Loucy (cell line): Measurements from ENCODE around the gene JPH3.

Experiments
- H2AFZ ChIP-seq: fragments of 200-600 bp; sonication (generic); 2 replicates; pipeline ENCODE4 v1.6.0; 2016; ENCODE audit warnings: antibody characterized with exemption, mild to moderate bottlenecking, low read length, moderate library complexity
- H3F3A ChIP-seq: fragments of 200-600 bp; 2 replicates; pipeline ENCODE4 v1.6.0; 2016; ENCODE audit warnings: antibody characterized with exemption, low read depth, mild to moderate bottlenecking
- H3K27me3 ChIP-seq: fragments of 200-600 bp; sonication (generic); 2 replicates; pipeline ENCODE4 v1.6.1; 2014; ENCODE audit warnings: low read length, mild to moderate bottlenecking; ENCODE audit not compliant: insufficient read depth, poor library complexity, severe bottlenecking
- H3K36me3 ChIP-seq: fragments of 200-600 bp; sonication (generic); 2 replicates; pipeline ENCODE4 v1.6.1; 2016; ENCODE audit warnings: low read length; ENCODE audit not compliant: insufficient read depth
- H3K4me1 ChIP-seq: fragments of 200-600 bp; sonication (generic); 2 replicates; pipeline ENCODE4 v1.5.1; 2014; ENCODE audit warnings: low read length, mild to moderate bottlenecking; ENCODE audit not compliant: insufficient read depth, poor library complexity, severe bottlenecking
- H3K4me2 ChIP-seq: fragments of 200-600 bp; sonication (generic); 2 replicates; pipeline ENCODE4 v1.6.0; 2014; ENCODE audit warnings: antibody characterized with exemption, low read length, low read depth, mild to moderate bottlenecking; ENCODE audit not compliant: poor library complexity, severe bottlenecking
- H3K4me3 ChIP-seq: fragments of 200-600 bp; sonication (generic); 2 replicates; pipeline ENCODE4 v1.5.1; 2014; ENCODE audit warnings: low read length, mild to moderate bottlenecking, mixed read lengths; ENCODE audit not compliant: poor library complexity, severe bottlenecking
- H3K79me2 ChIP-seq: fragments of 200-600 bp; sonication (generic); 2 replicates; pipeline ENCODE4 v1.6.1; 2014; ENCODE audit warnings: low read length; ENCODE audit not compliant: insufficient read depth
- H3K9ac ChIP-seq: fragments of 200-600 bp; sonication (generic); 2 replicates; pipeline ENCODE4 v1.6.0; 2014; ENCODE audit warnings: mild to moderate bottlenecking, low read depth, low read length, moderate library complexity; ENCODE audit not compliant: poor library complexity, severe bottlenecking
- H3K9me2 ChIP-seq: fragments of 200-600 bp; sonication (generic); replicated peaks from 2 replicates; pipeline ENCODE4 v1.6.1; 2016; ENCODE audit warnings: low read depth, low read length, mixed read lengths
- H3K9me3 ChIP-seq: fragments of 200-600 bp; sonication (generic); 2 replicates; pipeline ENCODE4 v1.6.1; 2014; ENCODE audit warnings: mild to moderate bottlenecking, antibody characterized with exemption, low read length, low read depth; ENCODE audit not compliant: insufficient read depth
- H4K20me1 ChIP-seq: fragments of 200-600 bp; sonication (generic); 2 replicates; pipeline ENCODE4 v1.6.0; 2014; ENCODE audit warnings: antibody characterized with exemption, low read length, mild to moderate bottlenecking; ENCODE audit not compliant: insufficient read depth, poor library complexity, severe bottlenecking
- CTCF ChIP-seq: fragments of 200-600 bp; sonication (generic); conservative IDR thresholded peaks from 2 replicates; pipeline ENCODE4 v1.5.1; 2014; ENCODE audit warnings: mild to moderate bottlenecking, antibody characterized with exemption, low read length
- EZH2phosphoT487 ChIP-seq: fragments of 200-600 bp; IDR thresholded peaks from 2 replicates; pipeline ENCODE4 v1.6.1; 2018; ENCODE audit warnings: antibody characterized with exemption, mild to moderate bottlenecking, moderate library complexity, borderline replicate concordance

JPH3 gene

GRCh38 chr16:87628246-87628923 is 26.1 kb downstream of the JPH3 start:
- Histone ChIP-seq H3K4me1 (no peaks in the 10 kb centered on the region), H3K27me3 (no peaks in the 10 kb centered on the region), H3K4me3 (no peak overlapping the region), H3F3A (no peaks in the 10 kb centered on the region), H3K9me3 (no peaks in the 10 kb centered on the region), H3K9me2 (no peaks in the 10 kb centered on the region), H3K4me2 (no peak overlapping the region), H4K20me1 (no peaks in the 10 kb centered on the region), H2AFZ (no peak overlapping the region), H3K36me3 (no peaks in the 10 kb centered on the region), H3K9ac (no peak overlapping the region), H3K79me2 (no peaks in the 10 kb centered on the region)
- TF ChIP-seq CTCF (no peak), EZH2phosphoT487 (no peak)

- no peak overlapping the region for H3K9ac ChIP-seq
- H3K4me2 ChIP-seq = no peak overlapping the region
- no peak overlapping the region for H3K4me3 ChIP-seq
- no peak overlapping the region for H2AFZ ChIP-seq
- no peaks in the 10 kb centered on the region for H3K4me1 ChIP-seq
- no peaks in the 10 kb centered on the region for H3K9me3 ChIP-seq
- no peaks in the 10 kb centered on the region for H4K20me1 ChIP-seq
- no peaks in the 10 kb centered on the region for H3K27me3 ChIP-seq
- no peaks in the 10 kb centered on the region for H3F3A ChIP-seq
- no peaks in the 10 kb centered on the region for H3K9me2 ChIP-seq
- H3K79me2 ChIP-seq = no peaks in the 10 kb centered on the region
- no peaks in the 10 kb centered on the region for H3K36me3 ChIP-seq
- TF ChIP-seq CTCF = no peak
- TF ChIP-seq EZH2phosphoT487 = no peak
Observed at GRCh38 chr16:87628940-87629339, 26.6 kb downstream of the JPH3 start.

GRCh38 chr16:87631067-87631466 is 28.8 kb downstream of the JPH3 start:
- Histone ChIP-seq H3K9ac (no peak overlapping the region), H3K9me3 (no peaks in the 10 kb centered on the region), H3K4me2 (no peak overlapping the region), H3K79me2 (no peaks in the 10 kb centered on the region), H3K9me2 (no peaks in the 10 kb centered on the region), H3K36me3 (no peaks in the 10 kb centered on the region), H4K20me1 (no peaks in the 10 kb centered on the region), H3F3A (no peaks in the 10 kb centered on the region), H3K4me3 (no peak overlapping the region), H2AFZ (no peak overlapping the region), H3K4me1 (no peaks in the 10 kb centered on the region), H3K27me3 (no peaks in the 10 kb centered on the region)
- TF ChIP-seq CTCF (no peak), EZH2phosphoT487 (no peak)
